ENCODE results near the gene PALB2. TPM values are rescaled to one million over a fixed set of nuclear protein-coding genes. Genes with fewer than 3 reads are reported as not detected.

Gene PALB2
- total RNA-seq, 4 donors from 2014 or later, result 6.0 to 11.0 (median 7.3) TPM

DNA sequence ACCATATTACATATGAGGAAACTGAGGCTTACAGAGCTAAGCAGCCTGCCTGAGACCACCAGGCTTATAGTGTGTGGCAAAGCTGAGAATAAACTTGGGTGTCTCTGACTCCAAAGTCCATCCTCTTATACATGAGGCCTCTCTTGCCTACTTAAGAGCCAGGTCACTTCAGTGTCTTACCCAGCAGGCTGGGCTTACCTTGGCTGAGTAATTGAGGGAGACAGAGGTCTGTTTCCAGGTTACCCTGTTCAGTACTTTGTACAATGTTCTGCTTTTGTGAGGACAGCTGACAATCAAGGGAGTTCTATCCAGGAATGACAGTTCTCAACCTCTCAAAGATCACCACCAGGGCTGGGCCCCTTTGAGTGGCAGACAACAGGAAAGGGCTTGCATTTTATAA is 59.3 kb downstream of the PALB2 start:
- in situ Hi-C loops (cut with MboI; ENCODE audit: low sequenced_read_pairs in 4 of 4) (no loop called here), intact Hi-C loops (cut with DNase I; ENCODE audit: low total_unique reads) (no loop called here)
- DNase-seq (no peak), ATAC-seq (peak in 1 of 2 donors; percentile 11)
- Histone ChIP-seq H3K4me3 (no peak overlapping the region), H3K4me1 (no peaks in the 10 kb centered on the region), H3K9me3 (no peaks in the 10 kb centered on the region), H3K27me3 (no peaks in the 10 kb centered on the region), H3K27ac (peak overlapping the region in 1 of 4 donors; percentile 29), H3K36me3 (peaks cover 0 to 66% of the 10 kb centered on the region in 2 donors)
- TF ChIP-seq POLR2A (IDR thresholded peaks at IDR 0.05), result no peak
- TF ChIP-seq, protein P1, sequence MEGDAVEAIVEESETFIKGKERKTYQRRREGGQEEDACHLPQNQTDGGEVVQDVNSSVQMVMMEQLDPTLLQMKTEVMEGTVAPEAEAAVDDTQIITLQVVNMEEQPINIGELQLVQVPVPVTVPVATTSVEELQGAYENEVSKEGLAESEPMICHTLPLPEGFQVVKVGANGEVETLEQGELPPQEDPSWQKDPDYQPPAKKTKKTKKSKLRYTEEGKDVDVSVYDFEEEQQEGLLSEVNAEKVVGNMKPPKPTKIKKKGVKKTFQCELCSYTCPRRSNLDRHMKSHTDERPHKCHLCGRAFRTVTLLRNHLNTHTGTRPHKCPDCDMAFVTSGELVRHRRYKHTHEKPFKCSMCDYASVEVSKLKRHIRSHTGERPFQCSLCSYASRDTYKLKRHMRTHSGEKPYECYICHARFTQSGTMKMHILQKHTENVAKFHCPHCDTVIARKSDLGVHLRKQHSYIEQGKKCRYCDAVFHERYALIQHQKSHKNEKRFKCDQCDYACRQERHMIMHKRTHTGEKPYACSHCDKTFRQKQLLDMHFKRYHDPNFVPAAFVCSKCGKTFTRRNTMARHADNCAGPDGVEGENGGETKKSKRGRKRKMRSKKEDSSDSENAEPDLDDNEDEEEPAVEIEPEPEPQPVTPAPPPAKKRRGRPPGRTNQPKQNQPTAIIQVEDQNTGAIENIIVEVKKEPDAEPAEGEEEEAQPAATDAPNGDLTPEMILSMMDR (IDR thresholded peaks at IDR 0.05 in 4 of 5, conservative IDR thresholded peaks at IDR 0.05 in 1 of 5), result no peak

DNA sequence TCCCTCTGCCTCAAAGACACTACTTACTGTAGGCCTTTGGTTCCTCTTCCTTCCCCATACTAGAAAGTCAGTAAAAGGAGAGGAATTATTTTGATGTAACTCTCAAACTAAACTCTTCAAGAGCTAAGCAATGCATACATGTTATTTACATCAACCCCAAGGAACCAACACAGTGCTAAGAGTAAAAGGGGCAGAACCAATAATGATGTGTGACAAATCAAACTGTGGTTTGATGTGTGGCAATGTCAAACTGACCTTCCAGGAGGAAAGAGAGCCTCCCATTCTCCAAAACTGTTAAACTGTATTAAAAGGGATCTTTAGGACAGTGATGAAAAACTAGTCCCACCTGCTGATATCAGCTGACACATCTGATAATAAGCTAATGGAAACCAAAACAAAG is 60.7 kb downstream of the PALB2 start:
- H3K4me3 ChIP-seq, result no peak overlapping the region
- H3K9me3 ChIP-seq, result no peaks in the 10 kb centered on the region
- H3K36me3 ChIP-seq, result peaks cover 0 to 61% of the 10 kb centered on the region in 2 donors
- intact Hi-C loops (cut with DNase I; ENCODE audit: low total_unique reads), result no loop called here
- ATAC-seq (no peak), DNase-seq (no peak)
- peak overlapping the region in 1 of 4 donors; percentile 3 for H3K27ac ChIP-seq
- H3K4me1 ChIP-seq, result no peaks in the 10 kb centered on the region
- TF ChIP-seq, protein P1 (IDR thresholded peaks at IDR 0.05 in 4 of 5, conservative IDR thresholded peaks at IDR 0.05 in 1 of 5), result no peak
- TF ChIP-seq POLR2A (IDR thresholded peaks at IDR 0.05), result no peak
- in situ Hi-C loops (cut with MboI; ENCODE audit: low sequenced_read_pairs in 4 of 4), result no loop called here
- no peaks in the 10 kb centered on the region for H3K27me3 ChIP-seq

DNA sequence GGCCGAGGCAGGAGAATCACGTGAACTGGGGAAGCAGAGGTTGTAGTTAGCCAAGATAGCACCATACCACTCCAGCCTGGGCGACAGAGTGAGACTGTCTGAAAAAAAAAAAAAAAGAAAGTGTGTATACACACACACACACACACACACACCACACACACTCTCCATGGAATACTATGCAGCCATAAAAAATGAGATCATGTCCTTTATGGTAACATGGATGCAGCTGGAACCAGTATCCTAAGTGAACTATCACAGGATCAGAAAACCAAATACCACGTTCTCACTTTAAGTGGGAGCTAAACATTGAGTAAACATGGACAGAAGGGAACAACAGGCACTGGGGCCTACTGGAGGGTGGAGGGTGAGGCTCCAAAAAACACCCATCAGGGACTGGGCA is 61.7 kb downstream of the PALB2 start:
- Histone ChIP-seq H3K4me1 (no peaks in the 10 kb centered on the region), H3K9me3 (no peaks in the 10 kb centered on the region), H3K36me3 (peaks cover 0 to 59% of the 10 kb centered on the region in 2 donors), H3K27ac (no peak overlapping the region), H3K4me3 (no peak overlapping the region), H3K27me3 (no peaks in the 10 kb centered on the region)
- in situ Hi-C loops (cut with MboI; ENCODE audit: low sequenced_read_pairs in 4 of 4), result no loop called here
- TF ChIP-seq, protein P1 (IDR thresholded peaks at IDR 0.05 in 4 of 5, conservative IDR thresholded peaks at IDR 0.05 in 1 of 5), result no peak
- TF ChIP-seq POLR2A (IDR thresholded peaks at IDR 0.05), result no peak
- DNase-seq, result no peak
- intact Hi-C loops (cut with DNase I; ENCODE audit: low total_unique reads), result no loop called here
- no peak for ATAC-seq

DNA sequence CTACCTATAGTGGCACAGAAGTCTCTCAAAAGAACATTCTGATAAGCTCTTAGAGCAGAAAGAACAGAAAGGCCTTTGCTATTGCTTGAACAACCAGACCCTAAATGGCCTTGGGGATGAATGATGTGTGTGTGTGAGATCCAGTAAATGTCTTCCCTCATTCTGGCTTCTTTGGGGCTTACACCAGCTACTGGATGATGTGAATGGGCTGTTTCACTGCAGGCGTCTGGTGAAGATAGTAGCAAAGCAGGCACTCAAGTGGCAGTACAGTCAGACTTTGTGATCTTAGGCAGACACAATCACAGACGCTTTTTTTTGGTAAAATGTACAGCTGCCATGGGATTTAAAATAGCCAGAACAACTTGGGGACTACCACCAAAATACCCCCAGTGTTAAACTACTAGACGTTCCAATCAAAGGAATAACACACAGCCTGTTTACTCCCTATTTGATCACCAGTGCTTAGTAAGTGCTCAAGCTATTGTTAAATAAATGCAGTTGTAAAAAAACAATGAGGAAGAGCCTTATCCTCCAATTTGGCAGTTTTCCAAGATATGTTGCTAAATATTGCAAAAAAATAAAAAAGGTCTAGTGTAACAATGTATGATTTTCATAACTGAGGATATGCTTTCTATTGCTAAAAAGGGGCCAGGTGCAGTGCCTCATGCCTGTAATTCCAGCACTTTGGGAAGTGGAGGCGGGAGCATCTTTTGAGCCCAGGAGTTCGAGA is 62.8 kb downstream of the PALB2 start:
- Histone ChIP-seq H3K36me3 (peaks cover 0 to 67% of the 10 kb centered on the region in 2 donors), H3K4me1 (peaks cover 5 to 8% of the 10 kb centered on the region in 2 donors), H3K27me3 (no peaks in the 10 kb centered on the region), H3K4me3 (no peak overlapping the region), H3K9me3 (no peaks in the 10 kb centered on the region), H3K27ac (peak overlapping the region in 2 of 4 donors; percentile 30 to 49)
- intact Hi-C loops (cut with DNase I; ENCODE audit: low total_unique reads) (no loop called here), in situ Hi-C loops (cut with MboI; ENCODE audit: low sequenced_read_pairs in 4 of 4) (no loop called here)
- TF ChIP-seq POLR2A (IDR thresholded peaks at IDR 0.05), result no peak
- TF ChIP-seq, protein P1 (IDR thresholded peaks at IDR 0.05 in 4 of 5, conservative IDR thresholded peaks at IDR 0.05 in 1 of 5), result no peak
- ATAC-seq, result no peak
- DNase-seq, result no peak
